Tibial nerve (tissue), 4 donors: Measurements from ENCODE around the gene ZMAT3. TPM values are rescaled to one million over a fixed set of nuclear protein-coding genes. Genes with fewer than 3 reads are reported as not detected.

ENCODE experiments used
- DNase-seq, 2 donors: peaks; one replicate each; pipeline ENCODE4 v3.0.0-alpha.2; 2019; ENCODE audit warnings: low spot score in 2 of 2
- H3K27ac ChIP-seq, 4 donors: fragments of 200-600 bp; sonication (generic) in 3 of 4; one replicate each; pipeline ENCODE4 v1.5.1; 2017 to 2019; ENCODE audit warnings: mild to moderate bottlenecking in 1 of 4
- H3K27me3 ChIP-seq, 2 donors: fragments of 200-600 bp; sonication (generic) in 1 of 2; one replicate each; pipeline versions ENCODE4 v1.5.1 to v1.6.0; 2017 to 2019
- H3K36me3 ChIP-seq, 3 donors: fragments of 200-600 bp; sonication (generic); one replicate each; pipeline ENCODE4 v1.5.1; 2018 to 2019
- H3K4me1 ChIP-seq, 4 donors: fragments of 200-600 bp; sonication (generic) in 3 of 4; one replicate each; pipeline ENCODE4 v1.5.1; 2017 to 2019
- H3K4me3 ChIP-seq, 4 donors: fragments of 200-600 bp; sonication (generic) in 3 of 4; one replicate each; pipeline ENCODE4 v1.5.1; 2017 to 2019; ENCODE audit warnings: mild to moderate bottlenecking in 1 of 4, moderate library complexity in 1 of 4
- H3K9me3 ChIP-seq, 4 donors: fragments of 200-600 bp; sonication (generic) in 3 of 4; one replicate each; pipeline ENCODE4 v1.5.1; 2017 to 2019
- CTCF ChIP-seq, 5 experiments: fragments of 200-600 bp in 3 of 5; fragments of 450-650 bp in 2 of 5; sonication (generic) in 3 of 5; IDR thresholded peaks; one replicate each; pipeline ENCODE4 v1.5.1; 2016 to 2019; ENCODE audit warnings: antibody characterized with exemption in 5 of 5, mild to moderate bottlenecking in 3 of 5, moderate library complexity in 2 of 5
- EP300 ChIP-seq, 2 donors: sonication (generic); formaldehyde crosslinking; IDR thresholded peaks; one replicate each; pipeline ENCODE4 v1.6.1; 2017; ENCODE audit warnings: antibody characterized with exemption in 2 of 2, mild to moderate bottlenecking in 1 of 2
- POLR2A ChIP-seq, 2 donors: fragments of 450-650 bp; IDR thresholded peaks; one replicate each; pipeline ENCODE4 v1.6.1; 2017; ENCODE audit warnings: antibody characterized with exemption in 2 of 2, mild to moderate bottlenecking in 2 of 2, moderate library complexity in 2 of 2
- WGBS, 2 donors: methylation state at CpG; one replicate each; pipeline ENCODE4 v1.1.5; 2018; 5-methylcytosine and 5-hydroxymethylcytosine counted together
- total RNA-seq, 4 donors: library from RNA; depleted of rRNA; stranded (reverse); fragments of >200 nt; gene quantifications; one replicate each; pipeline ENCODE4 v1.1.0, GENCODE V29; 2016

ZMAT3 gene
- total RNA-seq, 4 donors from 2014 or later = 15.6 to 19.0 (median 16.7) TPM

GRCh38 chr3:179091113-179091512, 19.5 kb upstream of the ZMAT3 start:
- Histone ChIP-seq H3K36me3 (no peaks in the 10 kb centered on the region), H3K27ac (no peak overlapping the region), H3K4me3 (no peak overlapping the region), H3K4me1 (no peaks in the 10 kb centered on the region), H3K9me3 (no peaks in the 10 kb centered on the region), H3K27me3 (no peaks in the 10 kb centered on the region)
- TF ChIP-seq EP300 (IDR thresholded peaks at IDR 0.05) (no peak), POLR2A (IDR thresholded peaks at IDR 0.05) (no peak), CTCF (IDR thresholded peaks at IDR 0.05) (no peak)
- no peak for DNase-seq

- no peak for DNase-seq
- Histone ChIP-seq H3K27me3 (no peaks in the 10 kb centered on the region), H3K36me3 (no peaks in the 10 kb centered on the region), H3K27ac (no peak overlapping the region), H3K4me3 (no peak overlapping the region), H3K4me1 (no peaks in the 10 kb centered on the region), H3K9me3 (no peaks in the 10 kb centered on the region)
- no peak for TF ChIP-seq POLR2A (IDR thresholded peaks at IDR 0.05)
- no peak for TF ChIP-seq EP300 (IDR thresholded peaks at IDR 0.05)
- TF ChIP-seq CTCF (IDR thresholded peaks at IDR 0.05) = no peak
- WGBS, 2 donors = 50 to 55% methylated on average over 2 of the region's 2 CpGs
Measured at GRCh38 chr3:179088306-179088705, 16.7 kb upstream of the ZMAT3 start.

- no peaks in the 10 kb centered on the region for H3K36me3 ChIP-seq
- H3K4me1 ChIP-seq = no peaks in the 10 kb centered on the region
- H3K27me3 ChIP-seq = no peaks in the 10 kb centered on the region
- H3K9me3 ChIP-seq = no peaks in the 10 kb centered on the region
- 61% methylated on average over 2 of the region's 2 CpGs for WGBS, 2 donors
- no peak for DNase-seq
- TF ChIP-seq POLR2A (IDR thresholded peaks at IDR 0.05) = no peak
- no peak for TF ChIP-seq CTCF (IDR thresholded peaks at IDR 0.05)
- no peak for TF ChIP-seq EP300 (IDR thresholded peaks at IDR 0.05)
- no peak overlapping the region for H3K27ac ChIP-seq
- no peak overlapping the region for H3K4me3 ChIP-seq
Measured at GRCh38 chr3:179083977-179084376, 12.4 kb upstream of the ZMAT3 start.

- Histone ChIP-seq H3K4me1 (no peaks in the 10 kb centered on the region), H3K27me3 (no peaks in the 10 kb centered on the region), H3K4me3 (no peak overlapping the region), H3K36me3 (no peaks in the 10 kb centered on the region), H3K9me3 (no peaks in the 10 kb centered on the region), H3K27ac (no peak overlapping the region)
- TF ChIP-seq CTCF (IDR thresholded peaks at IDR 0.05) (no peak), EP300 (IDR thresholded peaks at IDR 0.05) (no peak), POLR2A (IDR thresholded peaks at IDR 0.05) (no peak)
- 73 to 81% methylated on average over 3 of the region's 3 CpGs for WGBS, 2 donors
- no peak for DNase-seq
Measured at GRCh38 chr3:179082416-179082815, 10.8 kb upstream of the ZMAT3 start.

- no peak overlapping the region for H3K27ac ChIP-seq
Measured at GRCh38 chr3:179081885-179082284, 10.3 kb upstream of the ZMAT3 start.

More at GRCh38 chr3:179081885-179082284, 10.3 kb upstream of the ZMAT3 start:
- TF ChIP-seq POLR2A (IDR thresholded peaks at IDR 0.05) (no peak), EP300 (IDR thresholded peaks at IDR 0.05) (no peak), CTCF (IDR thresholded peaks at IDR 0.05) (no peak)
- no peak overlapping the region for H3K4me3 ChIP-seq
- H3K9me3 ChIP-seq = no peaks in the 10 kb centered on the region
- 72 to 75% methylated on average over 2 of the region's 2 CpGs for WGBS, 2 donors
- no peaks in the 10 kb centered on the region for H3K36me3 ChIP-seq
- DNase-seq = no peak
- H3K4me1 ChIP-seq = no peaks in the 10 kb centered on the region
- no peaks in the 10 kb centered on the region for H3K27me3 ChIP-seq
